Loucy (cell line): ENCODE results near the gene HTATIP2.

Experiments used
- CTCF ChIP-seq: fragments of 200-600 bp; sonication (generic); conservative IDR thresholded peaks from 2 replicates; pipeline ENCODE4 v1.5.1; 2014; ENCODE audit warnings: mild to moderate bottlenecking, antibody characterized with exemption, low read length
- EZH2phosphoT487 ChIP-seq: fragments of 200-600 bp; IDR thresholded peaks from 2 replicates; pipeline ENCODE4 v1.6.1; 2018; ENCODE audit warnings: antibody characterized with exemption, mild to moderate bottlenecking, moderate library complexity, borderline replicate concordance

GRCh38 chr11:20315800-20316199 is 47.7 kb upstream of the HTATIP2 start:
- no peak for TF ChIP-seq CTCF
- TF ChIP-seq EZH2phosphoT487 = no peak
